ENCODE measurements around the gene HASPIN. TPM values are rescaled to one million over a fixed set of nuclear protein-coding genes. Genes with fewer than 3 reads are reported as not detected.

The HASPIN gene
- total and polyA plus RNA-seq, 9 of the 15 experiments (the other 6 are each of a cell fraction or from before 2014, with no cell fraction given), result 0.81 to 13.5 (median 9.9) TPM

DNA sequence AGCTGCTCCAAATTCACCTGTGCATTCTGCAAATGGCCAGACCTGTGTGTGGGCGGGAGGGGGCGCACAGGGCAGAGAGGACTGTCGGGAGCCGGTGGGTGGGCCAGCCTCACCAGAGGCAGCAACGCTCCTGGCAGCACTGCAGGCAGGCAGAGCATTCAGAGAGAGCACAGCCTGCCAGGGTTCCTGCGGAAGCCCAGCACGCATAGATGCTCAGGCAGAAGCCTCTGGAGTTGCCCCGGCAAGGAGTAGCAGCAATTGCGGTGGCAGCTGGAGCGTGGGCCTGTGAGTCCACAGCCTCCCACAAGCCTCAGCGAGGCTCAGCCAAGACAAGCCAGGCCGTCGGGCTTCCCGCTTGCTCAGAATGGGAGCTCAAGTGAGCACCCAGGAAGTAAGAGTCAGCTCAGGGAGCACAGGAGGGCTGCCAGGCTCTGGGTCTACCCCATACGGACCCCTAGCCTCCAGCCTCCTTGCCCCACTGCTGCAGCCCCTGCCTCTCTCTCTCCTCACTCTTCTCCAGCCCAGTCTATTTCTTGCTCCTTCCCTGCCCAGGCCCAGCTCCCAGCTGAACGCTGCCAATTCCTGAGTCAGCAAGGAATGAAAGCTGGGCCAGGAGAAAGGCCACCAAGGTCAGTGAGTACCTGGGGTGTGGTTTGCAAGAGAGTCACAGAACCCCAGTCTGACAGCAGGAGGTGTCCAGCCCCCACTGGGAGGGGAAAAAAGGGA is 45.4 kb upstream of the HASPIN start:
- no TSS peak for BruUV-seq (replicated peaks)
- Histone ChIP-seq H3K9me1 (ENCODE audit: control insufficient read depth, insufficient read depth, low read length) (no peaks in the 10 kb centered on the region), H3K27ac (ENCODE audit: extremely low read depth, low read depth, low read length) (no peak overlapping the region), H3K4me1 (replicated peaks in 1 of 2; ENCODE audit: control insufficient read depth in 2 of 2, insufficient read depth in 2 of 2, low read length in 2 of 2) (peaks cover 0 to 23% of the 10 kb centered on the region in 2 experiments; a peak in 2 of 5 replicates), H3K27me3 (ENCODE audit: control insufficient read depth in 2 of 2, insufficient read depth in 2 of 2, low read length in 2 of 2) (peaks cover 0 to 17% of the 10 kb centered on the region in 2 experiments; a peak in 3 of 5 replicates), H2AFZ (ENCODE audit: low read depth, low read length) (no peak overlapping the region), H3K4me2 (ENCODE audit: insufficient read depth, low read length) (no peak overlapping the region), H3K79me2 (ENCODE audit: control insufficient read depth, insufficient read depth, low read length) (no peaks in the 10 kb centered on the region), H4K20me1 (replicated peaks; ENCODE audit: control insufficient read depth, insufficient read depth, low read length) (no peaks in the 10 kb centered on the region), H3K9me3 (replicated peaks; ENCODE audit: control insufficient read depth, insufficient read depth, low read depth, low read length) (no peaks in the 10 kb centered on the region), H3K4me3 (no peak overlapping the region), H3K9ac (ENCODE audit: insufficient read depth in 1 of 2, low read depth in 2 of 2, low read length in 2 of 2) (peak overlapping the region in 1 of 2 experiments; percentile 45; a peak in 1 of 4 replicates), H3K36me3 (ENCODE audit: control insufficient read depth, insufficient read depth, low read length) (no peaks in the 10 kb centered on the region)
- intact Hi-C loops (cut with micrococcal nuclease), result no loop called here
- ChIA-PET POLR2A (interaction anchor here (0.5 to 0.6 kb wide), 3 partner anchors 10 to 660 kb away, joined by 3 to 4 read pairs (median 3); partner anchors contain the start of gene EMC6), CTCF (ENCODE audit: low intra/inter-chr PET ratio) (no interaction called here)
- WGBS (ENCODE audit: insufficient coverage, low coverage, missing lambda C conversion rate), result 22% methylated on average over 13 of the region's 16 CpGs
- peak; percentile 20; the same call in 1 of the 2 replicates for TF ChIP-seq C11orf30 (IDR thresholded peaks at IDR 0.05; ENCODE audit: low read depth)
- TF ChIP-seq RBM34 (IDR thresholded peaks at IDR 0.05; ENCODE audit: borderline replicate concordance, insufficient read depth, low read length), result no peak
- no peak for DNase-seq (ENCODE audit: extremely low read depth in 1 of 4, low spot score in 3 of 4)
- FAIRE-seq, result no peak
- in situ Hi-C loops (cut with MboI), result no loop called here
- no peak; the same call in none of the 3 replicates for ATAC-seq

DNA sequence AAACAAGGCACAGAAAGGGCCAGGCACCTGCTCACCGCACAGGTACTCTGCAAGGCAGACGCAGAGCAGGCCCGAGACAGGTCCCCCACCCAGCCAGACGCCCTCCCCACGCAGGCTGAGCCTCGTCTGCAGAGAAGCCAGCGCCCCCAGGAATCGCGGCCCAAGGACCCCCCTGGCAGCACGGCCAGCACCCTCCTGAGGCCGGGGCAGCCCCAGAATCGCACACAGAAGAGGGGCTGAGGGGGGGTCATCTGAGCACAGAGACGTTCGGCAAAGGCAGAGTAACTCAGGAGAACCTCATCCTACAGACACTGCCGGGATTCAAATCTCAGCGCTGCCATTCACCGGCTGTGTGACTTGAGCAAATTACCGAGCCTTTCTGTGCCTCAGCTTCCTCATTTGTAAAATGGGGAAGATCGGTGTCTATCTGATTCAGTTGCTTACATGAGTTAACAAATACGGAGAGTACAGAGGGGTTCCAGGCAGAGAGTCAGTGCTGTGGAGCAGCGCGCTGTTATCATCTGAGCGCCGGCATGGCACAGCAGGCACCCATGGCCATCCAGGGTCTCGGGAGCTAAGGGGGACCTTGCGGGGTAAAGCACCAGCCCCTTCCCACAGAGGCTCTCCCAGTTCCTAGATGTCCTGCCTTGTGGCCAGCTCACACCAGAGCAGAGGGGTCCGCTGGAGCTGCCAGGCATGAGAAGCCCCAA is 44.7 kb upstream of the HASPIN start:
- no peak for FAIRE-seq
- WGBS (ENCODE audit: insufficient coverage, low coverage, missing lambda C conversion rate), result 31% methylated on average over 17 of the region's 27 CpGs
- ChIA-PET CTCF (ENCODE audit: low intra/inter-chr PET ratio) (no interaction called here), POLR2A (interaction anchor here (0.7 to 1.0 kb wide), 2 partner anchors 10 to 483 kb away, joined by 4 read pairs; no protein-coding TSS in a partner anchor)
- no peak for ATAC-seq
- DNase-seq (ENCODE audit: extremely low read depth in 1 of 4, low spot score in 3 of 4), result no peak
- intact Hi-C loops (cut with micrococcal nuclease) (no loop called here), in situ Hi-C loops (cut with MboI) (no loop called here)
- Histone ChIP-seq H3K79me2 (ENCODE audit: control insufficient read depth, insufficient read depth, low read length) (no peaks in the 10 kb centered on the region), H4K20me1 (replicated peaks; ENCODE audit: control insufficient read depth, insufficient read depth, low read length) (no peaks in the 10 kb centered on the region), H2AFZ (ENCODE audit: low read depth, low read length) (no peak overlapping the region), H3K27ac (ENCODE audit: extremely low read depth, low read depth, low read length) (no peak overlapping the region), H3K9me3 (replicated peaks; ENCODE audit: control insufficient read depth, insufficient read depth, low read depth, low read length) (no peaks in the 10 kb centered on the region), H3K9ac (ENCODE audit: insufficient read depth in 1 of 2, low read depth in 2 of 2, low read length in 2 of 2) (no peak overlapping the region), H3K27me3 (ENCODE audit: control insufficient read depth in 2 of 2, insufficient read depth in 2 of 2, low read length in 2 of 2) (peaks cover 0 to 17% of the 10 kb centered on the region in 2 experiments; a peak in 2 of 5 replicates), H3K4me1 (replicated peaks in 1 of 2; ENCODE audit: control insufficient read depth in 2 of 2, insufficient read depth in 2 of 2, low read length in 2 of 2) (peaks cover 0 to 21% of the 10 kb centered on the region in 2 experiments; a peak in 2 of 5 replicates), H3K36me3 (ENCODE audit: control insufficient read depth, insufficient read depth, low read length) (no peaks in the 10 kb centered on the region), H3K4me2 (ENCODE audit: insufficient read depth, low read length) (no peak overlapping the region), H3K4me3 (no peak overlapping the region), H3K9me1 (ENCODE audit: control insufficient read depth, insufficient read depth, low read length) (no peaks in the 10 kb centered on the region)
- TF ChIP-seq ZNF717 (CRISPR knock-in tag; IDR thresholded peaks at IDR 0.05) (no peak), ZFP36 (IDR thresholded peaks at IDR 0.05; ENCODE audit: low read depth, low read length, partially characterized antibody) (peak; percentile 48)
- BruUV-seq (replicated peaks), result no TSS peak
